ENCODE measurements around the gene PTPRM.

Gene PTPRM

DNA sequence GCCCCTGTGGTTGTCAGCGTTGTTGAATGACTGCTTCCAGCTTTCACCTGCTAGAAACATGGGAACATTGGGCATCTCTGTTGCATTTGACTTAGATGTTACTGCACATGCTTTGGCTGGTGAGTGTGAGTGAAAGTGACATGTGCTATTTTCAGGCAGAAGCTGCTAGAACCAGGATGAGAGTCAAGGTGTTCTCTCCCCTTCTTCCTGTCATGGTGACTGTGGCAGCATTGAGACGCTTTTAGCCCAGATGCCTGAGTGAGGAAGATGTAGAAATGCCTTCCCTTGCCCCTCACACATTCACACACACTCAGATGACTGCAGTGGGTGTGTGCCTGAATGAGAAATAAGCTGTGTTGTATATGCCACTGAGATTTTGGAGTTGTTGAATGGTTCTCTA, 220.2 kb downstream of the PTPRM start:
- intact Hi-C loops (cut with DNase I), result no loop called here
- DNase-seq, result no peak

DNA sequence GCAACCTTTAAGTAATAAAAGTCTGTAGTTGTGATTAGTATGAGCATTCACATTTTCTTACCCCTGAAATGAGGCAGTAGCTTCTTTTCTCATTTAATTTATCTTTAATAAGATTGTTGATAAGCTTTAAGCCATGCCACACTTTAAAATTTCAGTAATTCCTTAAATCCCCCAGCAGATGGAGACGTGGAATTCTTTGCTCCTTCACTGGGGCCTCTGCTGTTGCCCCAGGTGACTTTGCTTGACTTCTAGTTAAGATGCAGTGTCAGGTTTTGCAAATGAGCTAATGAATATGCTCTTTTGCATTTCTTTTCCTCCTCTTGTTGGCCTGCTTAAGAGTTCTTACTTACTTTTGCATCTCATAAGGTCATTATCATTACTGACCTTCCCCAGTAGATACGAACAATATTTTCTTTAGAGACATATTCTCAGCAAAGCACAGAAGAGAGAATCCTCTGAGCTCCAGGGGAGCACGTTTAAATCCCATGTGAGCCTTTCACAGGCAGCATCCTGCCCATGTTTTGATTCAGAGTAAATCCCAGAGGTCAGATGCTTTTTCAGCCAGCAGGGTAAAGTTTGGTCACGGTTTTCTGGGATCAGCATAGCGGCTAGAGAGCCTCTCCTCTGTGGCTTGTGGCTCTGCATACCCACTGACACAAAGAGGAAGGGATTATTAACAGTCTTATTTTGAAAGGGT, 222.9 kb downstream of the PTPRM start:
- intact Hi-C loops (cut with DNase I), result no loop called here
- no peak for DNase-seq

DNA sequence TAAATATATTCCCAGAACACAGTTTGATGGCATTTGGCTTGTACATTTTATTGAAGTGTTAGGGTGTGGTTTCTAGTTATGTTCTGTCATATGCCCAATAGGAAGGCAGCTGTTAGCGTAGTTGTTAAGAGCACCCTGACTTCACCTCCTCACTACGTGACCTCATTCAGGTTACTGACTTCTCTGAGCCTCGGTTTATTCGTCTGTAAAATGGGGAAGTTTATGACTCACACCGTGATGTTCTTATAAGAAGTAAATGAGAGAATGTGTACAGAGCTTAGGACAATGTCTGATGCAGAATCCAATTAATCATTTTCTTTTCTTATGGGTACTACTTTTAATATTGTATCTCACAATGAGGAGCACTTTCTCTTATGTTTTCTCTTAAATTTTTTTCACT, 226.0 kb downstream of the PTPRM start:
- no peak for DNase-seq
- intact Hi-C loops (cut with DNase I), result no loop called here

DNA sequence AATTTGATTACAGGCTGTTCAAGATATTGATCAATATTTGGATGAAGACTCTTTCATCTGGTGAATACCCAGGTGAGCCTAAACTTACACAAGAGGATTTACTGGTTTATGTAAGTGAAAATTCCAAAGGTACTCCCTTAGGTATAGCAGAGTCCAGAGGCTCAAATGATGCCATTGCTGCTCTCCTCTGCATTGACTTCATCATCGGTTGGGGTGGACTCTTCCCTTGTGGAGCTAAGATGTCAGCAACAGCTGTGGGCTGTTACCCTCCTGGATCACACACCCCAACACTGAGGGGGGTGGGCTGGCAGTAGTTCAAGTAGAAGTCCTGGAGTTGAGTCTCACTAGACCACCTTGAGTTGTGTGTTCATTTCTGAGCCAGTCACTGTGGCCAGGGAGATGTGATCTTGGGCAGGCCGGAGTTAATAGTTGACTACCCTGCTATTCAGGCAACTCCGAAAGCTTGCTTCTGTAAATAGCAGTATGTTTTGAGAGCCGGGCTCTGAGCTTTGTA, 236.9 kb downstream of the PTPRM start:
- DNase-seq, result no peak
- intact Hi-C loops (cut with DNase I), result no loop called here

DNA sequence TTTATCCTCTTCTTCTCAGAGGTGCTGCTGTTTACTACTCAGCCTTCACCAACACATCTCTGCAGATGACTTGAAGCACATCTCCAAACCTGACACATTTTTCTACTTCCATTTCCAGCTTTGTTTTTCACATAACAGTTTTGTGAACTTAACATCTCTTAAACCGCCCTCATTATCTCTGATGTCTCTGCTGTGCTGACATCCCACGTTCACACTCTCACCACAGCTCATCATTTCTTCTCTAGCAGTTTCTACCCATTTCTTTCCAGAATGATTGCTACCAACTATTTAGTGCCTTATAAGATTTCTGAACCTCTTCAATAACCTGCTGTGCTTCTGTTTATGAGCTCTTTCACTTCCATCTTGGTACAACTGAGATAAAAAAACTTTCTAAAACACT, 238.0 kb downstream of the PTPRM start:
- intact Hi-C loops (cut with DNase I), result no loop called here
- no peak for DNase-seq

DNA sequence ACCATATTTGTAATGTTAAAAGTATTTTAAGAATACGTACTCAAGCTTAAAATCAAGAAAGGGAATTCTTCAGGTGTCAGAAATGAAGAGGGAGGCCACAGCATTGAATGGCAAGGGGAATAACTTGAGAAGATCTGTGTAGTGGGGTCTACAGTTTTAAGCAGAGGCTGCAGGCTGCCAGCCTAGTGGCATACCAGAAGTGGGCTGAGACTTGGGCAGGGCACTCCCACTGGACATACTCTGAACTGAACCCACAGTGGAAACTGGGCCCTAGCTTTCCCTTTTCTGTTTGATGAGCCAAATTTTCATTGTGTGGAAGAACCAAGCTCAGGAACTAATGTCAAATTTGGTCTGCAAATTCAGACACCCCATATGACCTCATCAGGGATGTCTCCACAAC, 238.8 kb downstream of the PTPRM start:
- intact Hi-C loops (cut with DNase I), result no loop called here
- DNase-seq, result no peak

DNA sequence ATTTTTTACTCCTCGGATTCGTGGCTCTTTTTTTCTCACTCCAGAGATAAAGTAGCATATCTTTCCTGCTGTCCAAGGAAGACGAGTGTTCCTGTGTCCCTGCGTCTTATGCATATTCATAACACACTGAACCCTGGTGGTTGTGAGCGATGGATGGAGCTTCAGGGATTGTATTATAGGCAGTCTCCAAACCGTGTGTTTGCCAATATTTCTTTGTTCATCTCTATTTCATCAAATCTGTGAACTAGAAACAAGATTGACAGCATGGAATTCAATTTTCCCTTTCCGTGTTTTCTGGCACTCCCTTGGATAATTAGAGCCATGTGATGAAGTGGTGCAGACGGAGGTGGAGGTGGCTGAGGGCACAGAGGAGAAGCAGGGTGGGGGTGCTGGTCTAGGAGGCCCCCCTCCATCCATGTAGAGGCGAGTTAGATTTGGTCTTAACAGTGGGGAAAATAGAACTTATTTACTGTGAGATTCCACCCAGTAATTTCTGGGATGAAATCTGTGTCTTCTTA, 240.9 kb downstream of the PTPRM start:
- DNase-seq, result no peak
- intact Hi-C loops (cut with DNase I), result no loop called here

DNA sequence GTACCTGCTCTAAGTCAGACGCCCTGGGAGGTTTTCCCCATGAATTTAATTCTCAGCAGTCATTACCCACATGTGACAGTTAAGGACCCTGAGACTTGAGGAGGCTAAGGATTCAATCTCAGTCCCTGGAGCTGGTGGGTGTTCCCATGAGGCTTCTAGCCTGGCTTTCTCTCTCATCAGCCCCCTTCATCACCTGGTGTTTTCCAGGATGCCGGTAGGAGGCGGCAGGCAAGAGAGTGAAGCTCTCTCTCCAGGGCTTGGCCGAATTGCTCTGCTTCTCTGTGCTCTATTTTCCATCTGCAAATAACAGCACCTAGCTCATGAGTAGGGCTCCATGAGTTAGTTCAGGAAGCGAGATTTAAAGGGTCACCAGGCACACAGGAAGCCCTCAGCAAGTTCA, 241.9 kb downstream of the PTPRM start:
- intact Hi-C loops (cut with DNase I), result no loop called here
- no peak for DNase-seq

DNA sequence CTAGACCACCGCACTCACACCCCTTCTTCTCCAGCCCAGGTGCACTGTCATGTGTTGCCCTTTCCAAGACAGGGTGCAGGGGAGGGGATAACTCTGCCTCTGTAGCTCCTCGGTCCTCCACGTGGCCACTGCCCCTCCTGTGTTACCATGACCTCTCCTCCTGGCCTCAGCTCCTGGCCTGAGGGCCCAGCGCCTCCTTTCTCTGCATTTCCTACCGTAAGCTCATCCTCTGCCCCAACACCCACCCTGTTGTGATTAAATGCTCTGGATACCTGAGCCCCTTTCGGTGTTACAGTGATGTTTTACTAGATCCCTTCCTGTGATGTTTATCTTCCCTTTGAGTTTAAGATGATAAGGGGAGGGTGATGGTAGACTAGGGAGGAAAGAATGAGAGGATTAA, 242.3 kb downstream of the PTPRM start:
- intact Hi-C loops (cut with DNase I), result no loop called here
- no peak for DNase-seq

DNA sequence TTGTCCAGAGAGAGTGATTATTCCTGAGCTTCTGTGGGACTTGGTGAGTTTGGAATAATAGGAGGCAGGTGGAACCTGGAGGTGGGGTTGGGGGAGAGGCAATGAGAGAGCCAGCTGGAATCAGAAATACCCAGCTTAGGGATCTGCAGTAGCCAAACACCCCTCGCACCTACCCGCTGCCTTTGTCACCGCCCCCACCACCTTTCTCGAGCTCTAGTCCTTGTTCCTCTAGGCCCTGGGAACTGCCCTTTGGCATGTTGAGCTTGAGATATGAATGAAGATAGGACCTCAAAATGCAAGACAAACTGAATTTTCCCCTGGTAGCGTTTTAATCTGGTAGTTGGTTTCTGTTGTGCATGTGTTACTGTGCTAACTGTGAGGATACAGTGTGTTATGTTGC, 242.9 kb downstream of the PTPRM start:
- intact Hi-C loops (cut with DNase I), result no loop called here

DNA sequence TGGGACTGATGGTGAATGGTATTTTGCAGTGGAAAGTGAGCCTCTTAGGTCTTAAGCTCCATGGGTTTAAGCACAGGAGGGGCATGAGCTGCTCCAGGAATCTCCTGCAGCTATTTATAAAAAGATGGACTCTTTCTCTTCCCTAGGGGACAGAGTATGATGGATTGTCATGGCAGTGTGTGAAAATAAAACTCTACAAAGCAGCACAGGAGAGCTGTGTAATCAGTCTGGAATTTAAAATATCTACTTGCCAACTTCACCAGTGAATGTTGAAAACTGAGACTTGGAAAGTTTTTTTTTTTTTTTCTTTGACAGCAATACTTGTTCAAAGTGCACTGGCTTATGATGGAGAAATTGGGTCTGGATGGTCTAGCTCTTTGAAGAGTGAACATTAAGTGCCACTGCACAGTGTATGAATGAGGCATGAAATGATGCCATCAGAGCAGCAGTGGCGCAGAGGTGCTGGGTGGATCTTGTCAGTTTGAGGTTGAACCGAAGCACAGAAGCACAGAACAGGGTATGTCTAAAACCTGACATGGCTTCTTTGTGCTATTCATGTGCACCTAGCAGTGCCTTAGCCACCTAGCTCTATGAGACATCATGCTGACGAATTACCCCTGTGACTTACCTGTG, 245.4 kb downstream of the PTPRM start:
- intact Hi-C loops (cut with DNase I), result no loop called here
- no peak for DNase-seq

More for the DNA sequence above, 242.9 kb downstream of the PTPRM start:
- DNase-seq, result no peak

DNA sequence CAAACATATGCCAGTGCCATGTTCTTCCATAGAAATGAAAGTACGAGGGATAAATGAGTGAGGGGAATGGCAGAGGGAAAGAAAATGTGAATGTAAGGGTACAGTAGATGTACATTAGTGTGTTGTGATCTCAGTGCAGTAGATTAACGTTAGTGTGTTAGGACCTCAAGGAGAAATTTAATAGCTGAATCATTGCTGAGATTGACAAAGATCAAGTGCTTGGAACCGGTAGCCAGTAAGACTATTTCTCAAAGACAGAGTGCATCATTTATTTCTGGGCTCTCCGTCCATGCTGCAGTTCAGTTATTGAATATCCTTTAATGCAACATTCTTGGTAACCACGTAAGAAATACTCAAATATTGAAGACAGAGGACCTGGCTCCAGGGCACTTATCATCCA, 246.0 kb downstream of the PTPRM start:
- intact Hi-C loops (cut with DNase I), result no loop called here
- no peak for DNase-seq

DNA sequence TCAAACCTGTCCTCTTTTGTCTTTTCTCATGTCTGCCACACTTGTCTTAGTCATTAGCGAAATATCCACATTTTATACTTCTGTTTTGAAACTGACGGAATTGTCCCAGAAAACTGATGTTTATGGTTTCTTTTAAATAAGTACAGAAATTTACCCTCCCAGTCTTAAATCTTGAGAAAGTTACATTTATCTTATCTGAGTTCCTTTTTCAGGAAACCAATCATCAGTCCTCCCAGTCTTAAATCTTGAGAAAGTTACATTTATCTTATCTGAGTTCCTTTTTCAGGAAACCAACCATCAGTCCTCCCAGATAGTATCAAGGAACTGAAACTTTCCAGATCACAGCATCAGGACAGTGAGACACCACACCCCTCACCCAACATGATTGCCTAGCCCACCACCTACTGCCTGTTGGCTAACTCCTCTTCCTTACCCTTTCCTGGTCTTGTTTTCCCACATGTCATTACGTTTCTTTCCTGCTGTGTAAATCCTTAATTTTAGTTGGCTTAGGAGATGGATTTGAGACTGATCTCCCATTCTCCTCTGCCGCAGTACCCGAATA, 247.7 kb downstream of the PTPRM start:
- intact Hi-C loops (cut with DNase I), result no loop called here
- DNase-seq, result no peak

DNA sequence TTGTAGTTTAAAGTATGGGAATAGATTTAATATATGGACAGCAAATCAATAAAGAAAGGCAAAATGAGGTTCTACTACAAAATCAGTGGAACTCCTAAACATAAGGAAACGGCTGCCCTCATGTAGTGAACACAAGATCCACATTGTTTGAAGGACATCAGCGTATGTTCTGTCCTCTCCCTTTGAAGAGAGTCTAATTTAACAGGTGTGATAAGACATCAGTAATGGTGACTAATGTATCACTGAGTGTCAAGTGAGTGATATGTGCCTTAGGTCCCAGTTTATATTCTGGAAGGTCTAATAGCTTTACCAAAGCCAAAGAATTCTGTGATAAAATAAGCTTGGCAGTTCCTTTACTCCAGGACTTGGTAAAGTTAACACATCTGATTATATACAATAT, 248.7 kb downstream of the PTPRM start:
- intact Hi-C loops (cut with DNase I), result no loop called here
- DNase-seq, result no peak

DNA sequence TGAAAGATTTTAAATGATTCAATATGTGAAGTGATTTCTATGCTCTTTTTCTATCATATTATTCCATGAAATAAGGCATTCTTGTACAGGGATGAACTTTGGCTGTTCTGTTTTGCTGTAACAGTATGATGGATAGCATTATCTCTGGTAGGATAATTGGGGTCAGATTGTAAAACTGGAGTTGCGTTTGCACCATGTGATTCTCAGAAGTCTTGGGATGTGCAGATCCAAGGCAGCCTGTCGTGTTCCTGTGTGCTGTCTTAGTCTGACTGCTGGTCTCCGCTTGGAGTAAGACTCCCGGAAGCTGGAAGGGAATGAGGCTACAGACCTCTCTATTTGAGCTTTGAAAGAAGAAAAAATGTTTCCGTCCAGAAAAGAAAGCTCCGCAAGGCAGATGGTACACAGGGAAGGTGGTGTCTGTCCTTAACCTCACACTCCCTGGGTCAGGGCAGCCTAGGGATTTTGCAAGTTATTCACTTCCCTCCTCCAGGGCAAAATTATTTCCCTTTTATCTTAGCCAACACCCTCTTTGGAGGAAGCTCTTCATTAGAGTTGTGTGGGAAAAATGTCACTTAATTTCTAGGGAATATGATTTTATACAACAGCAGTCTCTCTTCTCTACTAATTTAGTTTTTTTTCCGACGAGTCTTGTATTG, 250.6 kb downstream of the PTPRM start:
- intact Hi-C loops (cut with DNase I), result no loop called here

DNA sequence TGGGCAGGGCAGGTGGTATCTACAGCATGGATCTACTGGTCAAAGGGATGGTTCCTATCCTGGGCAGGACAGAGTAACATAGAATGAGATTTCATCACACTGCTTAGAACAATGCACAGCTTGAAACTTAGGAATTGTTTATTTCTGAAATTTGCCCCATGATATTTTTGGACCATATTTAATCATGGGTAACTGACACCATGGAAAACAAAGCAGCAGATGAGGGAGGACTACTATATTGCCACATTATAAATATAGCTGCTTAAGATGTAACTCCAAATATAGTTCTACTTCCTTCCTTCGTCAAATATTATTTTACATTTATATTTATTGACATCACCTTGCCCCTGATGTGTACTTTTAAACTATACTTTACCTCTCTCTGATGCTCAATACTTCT, 254.7 kb downstream of the PTPRM start:
- no peak for DNase-seq
- intact Hi-C loops (cut with DNase I), result no loop called here

More for the DNA sequence above, 250.6 kb downstream of the PTPRM start:
- DNase-seq, result no peak

DNA sequence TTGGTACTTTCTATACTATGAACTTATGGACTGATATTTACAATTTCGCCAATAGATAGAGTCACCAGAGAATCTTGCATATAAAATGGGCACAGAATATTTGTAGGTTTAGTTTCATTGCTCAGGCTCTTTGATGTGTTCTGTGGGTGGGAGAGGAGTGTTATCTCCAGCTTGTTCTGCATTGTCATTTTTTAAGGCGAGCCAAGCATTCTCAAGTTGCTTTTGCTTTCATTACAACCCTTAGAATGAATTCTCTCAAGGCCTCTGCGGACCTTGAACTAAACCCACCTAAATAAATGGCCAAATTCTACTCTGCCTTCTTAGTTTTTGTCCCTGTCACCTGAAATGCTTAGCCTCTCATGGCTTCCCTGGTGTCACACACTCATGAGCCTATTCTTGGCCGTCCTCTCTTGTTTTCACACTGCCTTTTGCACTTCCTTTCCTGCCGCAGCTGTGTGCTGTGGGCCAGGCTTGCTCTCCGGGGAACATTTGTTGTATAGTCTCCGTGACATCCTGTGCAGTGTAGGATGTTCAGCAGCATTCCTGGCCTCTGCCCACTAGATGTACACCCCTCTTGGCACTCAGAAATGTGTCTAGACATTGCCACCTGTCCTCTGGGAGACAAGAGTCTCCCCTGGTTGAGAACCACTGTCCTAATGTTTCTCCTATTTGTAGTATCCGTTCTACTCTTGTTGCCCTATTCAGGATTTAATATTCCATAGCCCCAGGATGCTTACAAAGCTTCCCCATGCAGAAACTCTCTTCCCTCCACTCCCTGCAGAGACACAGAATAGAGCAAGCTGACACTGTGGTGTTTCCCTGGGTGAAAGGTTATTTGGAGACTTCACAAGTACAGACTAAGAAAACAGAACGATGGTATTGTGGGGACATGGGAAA, 255.6 kb downstream of the PTPRM start:
- intact Hi-C loops (cut with DNase I), result no loop called here

DNA sequence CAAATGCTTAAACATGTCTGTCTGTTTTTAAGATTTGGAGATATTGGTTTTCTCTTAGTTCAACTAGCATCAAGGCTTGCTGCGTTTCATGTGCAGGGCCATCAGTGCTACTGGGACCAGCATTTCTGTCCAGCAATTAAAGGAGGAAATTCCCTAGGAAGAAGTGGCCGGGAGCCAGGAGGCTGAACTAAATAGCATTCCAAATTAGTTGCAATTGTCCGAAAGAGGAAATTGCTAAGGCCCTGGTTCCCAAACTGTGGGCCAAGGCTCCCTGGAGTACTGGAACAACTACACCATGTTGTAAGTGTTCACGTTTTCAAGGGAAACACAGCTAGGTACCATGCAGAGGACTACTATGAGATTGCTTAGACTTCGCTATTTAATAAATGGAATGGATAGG, 257.9 kb downstream of the PTPRM start:
- intact Hi-C loops (cut with DNase I), result no loop called here
- no peak for DNase-seq

More for the DNA sequence above, 255.6 kb downstream of the PTPRM start:
- peak in 5 of 10 donors; percentile 16 to 88 (median 46) for DNase-seq

DNA sequence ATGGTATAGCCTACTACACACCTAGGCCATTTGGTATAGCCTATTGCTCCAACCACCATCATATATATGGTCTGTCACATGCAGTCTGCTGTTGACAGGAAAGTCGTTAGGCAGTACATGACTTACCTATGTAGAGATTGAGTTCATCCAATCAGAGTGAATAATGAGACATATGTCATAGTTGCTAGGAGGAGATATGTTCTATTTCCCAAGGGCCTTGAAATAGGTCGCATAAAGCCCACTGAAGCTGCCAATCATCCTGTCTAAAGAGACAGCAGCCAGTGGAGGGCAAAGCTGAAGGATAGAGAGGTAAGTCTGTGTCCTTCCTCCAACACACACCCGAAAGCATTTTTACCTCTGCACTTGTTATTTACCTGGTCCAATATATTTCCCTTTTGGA, 263.4 kb downstream of the PTPRM start:
- DNase-seq, result no peak
- intact Hi-C loops (cut with DNase I), result no loop called here

DNA sequence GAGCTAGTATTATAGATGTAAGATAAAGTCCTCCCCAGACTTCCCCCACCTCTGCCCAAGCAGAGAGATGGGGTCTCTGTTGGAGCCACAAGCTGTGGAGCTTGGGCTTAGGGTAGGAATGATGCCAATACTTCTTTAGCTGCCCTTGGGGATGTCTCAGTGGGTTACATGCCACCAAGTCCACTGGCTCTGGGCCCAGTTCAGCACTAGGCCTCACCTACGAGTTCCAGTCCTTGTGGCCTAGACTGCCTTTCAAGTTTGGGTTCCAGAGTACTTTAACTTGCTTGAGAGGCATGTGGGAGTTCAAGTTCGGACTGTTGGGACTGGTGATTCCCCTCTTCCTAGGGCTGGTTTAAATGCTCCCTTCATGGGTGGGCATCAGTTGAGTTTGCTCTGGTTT, 272.4 kb downstream of the PTPRM start:
- intact Hi-C loops (cut with DNase I), result no loop called here
- no peak for DNase-seq
